Stimulated activated CD8-positive, alpha-beta memory T cell treated with anti-CD3 and anti-CD28 coated beads, Interleukin-12 subunit alpha, Interleukin-12 subunit beta, amount 100 ng/mL, for 1 hour (primary cell): Measurements from ENCODE around the gene ADRB1.

ENCODE experiments used
- DNase-seq: peaks from one replicate; pipeline ENCODE4 v3.0.0-alpha.2; 2020; ENCODE audit warnings: low read depth

The ADRB1 gene

GRCh38 chr10:114095559-114096337, 52.1 kb downstream of the ADRB1 start:
- DNase-seq: no peak
